ENCODE measurements around the gene F2R. TPM values are rescaled to one million over a fixed set of nuclear protein-coding genes. Genes with fewer than 3 reads are reported as not detected.
"Not testable (repeated sequence)": the region's sequence is repeated elsewhere in the genome, so short reads cannot be mapped to it uniquely, and the experiment has no call there.

The F2R gene
- total and polyA plus RNA-seq, 5 donors, result 4.3 to 22.1 (median 8.0) TPM

GRCh38 chr5:76761118-76761517 is 45.2 kb downstream of the F2R start:
- H3K4me1 ChIP-seq (ENCODE audit: control insufficient read depth, insufficient read depth, low read length); H3K27ac ChIP-seq (ENCODE audit: low read length); DNase-seq; H3K9me3 ChIP-seq (ENCODE audit: control insufficient read depth, low read length); ATAC-seq; H3K4me3 ChIP-seq (ENCODE audit: low read length); intact Hi-C loops (cut with DNase I); H3K27me3 ChIP-seq (ENCODE audit: control insufficient read depth, insufficient read depth): not testable (repeated sequence)
- WGBS, result 80% methylated on average over 9 of the region's 9 CpGs

DNA sequence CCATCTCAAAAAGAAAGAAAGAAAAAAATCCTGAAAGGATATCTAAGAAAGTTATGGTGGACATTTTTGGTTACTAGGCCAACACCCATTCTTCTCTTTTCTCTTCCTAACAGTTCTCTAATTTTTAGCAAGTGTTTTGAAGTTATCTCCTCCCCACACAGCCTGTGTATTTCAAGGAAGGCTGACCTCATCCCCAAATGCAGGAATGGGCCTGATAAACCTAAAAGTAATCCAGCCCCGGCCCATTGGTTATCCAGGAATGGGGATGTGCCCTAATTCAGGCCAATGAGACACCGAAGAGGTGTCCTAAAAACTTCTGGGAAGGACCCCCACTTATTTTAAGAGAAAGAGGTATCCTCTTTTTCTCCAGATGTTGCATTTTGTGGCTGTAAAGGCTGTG is 46.6 kb downstream of the F2R start:
- no peak for DNase-seq
- intact Hi-C loops (cut with DNase I), result no loop called here
- Histone ChIP-seq H3K4me1 (ENCODE audit: control insufficient read depth, insufficient read depth, low read length) (no peaks in the 10 kb centered on the region), H3K27ac (ENCODE audit: low read length) (no peak overlapping the region), H3K27me3 (ENCODE audit: control insufficient read depth, insufficient read depth) (no peaks in the 10 kb centered on the region), H3K4me3 (ENCODE audit: low read length) (no peak overlapping the region), H3K9me3 (ENCODE audit: control insufficient read depth, low read length) (no peaks in the 10 kb centered on the region)
- 81% methylated on average over 2 of the region's 2 CpGs for WGBS
- ATAC-seq, result no peak

- H3K27me3 ChIP-seq (ENCODE audit: control insufficient read depth, insufficient read depth), result no peaks in the 10 kb centered on the region
- H3K4me3 ChIP-seq (ENCODE audit: low read length), result no peak overlapping the region
- no peaks in the 10 kb centered on the region for H3K4me1 ChIP-seq (ENCODE audit: control insufficient read depth, insufficient read depth, low read length)
- intact Hi-C loops (cut with DNase I), result no loop called here
- DNase-seq (no peak), ATAC-seq (no peak)
- H3K27ac ChIP-seq (ENCODE audit: low read length), result no peak overlapping the region
- H3K9me3 ChIP-seq (ENCODE audit: control insufficient read depth, low read length), result no peaks in the 10 kb centered on the region
These were observed 47.2 kb downstream of the F2R start for GRCh38 chr5:76763136-76763535.

GRCh38 chr5:76764374-76764773 is 48.4 kb downstream of the F2R start:
- WGBS, result 75% methylated on average over 3 of the region's 3 CpGs
- intact Hi-C loops (cut with DNase I), result no loop called here
- DNase-seq, result no peak

GRCh38 chr5:76765249-76765648 is 49.3 kb downstream of the F2R start:
- intact Hi-C loops (cut with DNase I), result no loop called here

More at GRCh38 chr5:76764374-76764773, 48.4 kb downstream of the F2R start:
- no peaks in the 10 kb centered on the region for H3K27me3 ChIP-seq (ENCODE audit: control insufficient read depth, insufficient read depth)
- ATAC-seq, result no peak
- no peak overlapping the region for H3K27ac ChIP-seq (ENCODE audit: low read length)
- H3K4me3 ChIP-seq (ENCODE audit: low read length), result no peak overlapping the region
- H3K9me3 ChIP-seq (ENCODE audit: control insufficient read depth, low read length), result no peaks in the 10 kb centered on the region
- no peaks in the 10 kb centered on the region for H3K4me1 ChIP-seq (ENCODE audit: control insufficient read depth, insufficient read depth, low read length)

DNA sequence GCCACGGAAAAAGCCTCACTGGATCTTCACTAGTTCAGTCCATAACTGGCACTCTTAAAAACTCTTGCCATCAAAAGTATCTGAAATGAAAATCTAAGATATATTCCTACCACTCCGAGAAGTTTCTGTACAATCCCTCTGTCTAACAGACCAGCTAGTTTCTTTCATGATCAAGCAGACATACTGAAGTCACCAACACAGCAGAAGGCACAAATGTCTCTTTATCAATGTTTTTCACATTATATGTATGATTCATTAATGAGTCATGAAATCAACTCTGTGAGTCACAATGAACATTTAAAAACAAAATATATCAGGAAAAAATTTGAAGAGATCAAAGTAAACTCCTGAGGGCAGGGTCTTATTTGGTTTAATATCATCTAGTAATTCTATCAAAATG is 50.8 kb downstream of the F2R start:
- WGBS, result 86% methylated on average over 2 of the region's 2 CpGs
- ATAC-seq, result no peak
- intact Hi-C loops (cut with DNase I), result no loop called here
- no peak overlapping the region for H3K27ac ChIP-seq (ENCODE audit: low read length)
- no peak for DNase-seq
- H3K27me3 ChIP-seq (ENCODE audit: control insufficient read depth, insufficient read depth), result no peaks in the 10 kb centered on the region
- no peak overlapping the region for H3K4me3 ChIP-seq (ENCODE audit: low read length)
- no peaks in the 10 kb centered on the region for H3K9me3 ChIP-seq (ENCODE audit: control insufficient read depth, low read length)
- H3K4me1 ChIP-seq (ENCODE audit: control insufficient read depth, insufficient read depth, low read length), result no peaks in the 10 kb centered on the region

More at GRCh38 chr5:76765249-76765648, 49.3 kb downstream of the F2R start:
- Histone ChIP-seq H3K27me3 (ENCODE audit: control insufficient read depth, insufficient read depth) (no peaks in the 10 kb centered on the region), H3K9me3 (ENCODE audit: control insufficient read depth, low read length) (no peaks in the 10 kb centered on the region), H3K4me3 (ENCODE audit: low read length) (no peak overlapping the region), H3K4me1 (ENCODE audit: control insufficient read depth, insufficient read depth, low read length) (no peaks in the 10 kb centered on the region), H3K27ac (ENCODE audit: low read length) (no peak overlapping the region)
- ATAC-seq (no peak), DNase-seq (no peak)
- WGBS, result 55% methylated on average over 3 of the region's 3 CpGs

DNA sequence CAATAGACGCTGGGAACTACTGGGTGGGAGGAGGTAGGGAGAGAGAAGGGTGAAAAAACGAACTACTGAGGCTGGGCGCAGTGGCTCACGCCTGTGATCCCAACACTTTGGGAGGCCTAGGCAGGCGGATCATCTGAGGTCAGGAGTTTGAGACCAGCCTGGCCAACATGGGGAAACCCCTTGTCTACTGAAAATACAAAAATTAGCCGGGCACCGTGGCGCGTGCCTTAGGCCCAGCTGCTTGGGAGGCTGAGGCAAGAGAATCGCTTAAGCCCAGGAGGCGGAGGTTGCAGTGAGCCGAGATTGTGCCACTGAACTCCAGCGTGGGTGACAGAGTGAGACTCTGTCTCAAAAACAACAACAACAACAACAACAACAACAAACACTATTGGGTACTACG is 55.1 kb downstream of the F2R start:
- ATAC-seq; H3K27ac ChIP-seq (ENCODE audit: low read length); H3K9me3 ChIP-seq (ENCODE audit: control insufficient read depth, low read length); H3K4me3 ChIP-seq (ENCODE audit: low read length); H3K27me3 ChIP-seq (ENCODE audit: control insufficient read depth, insufficient read depth); DNase-seq; H3K4me1 ChIP-seq (ENCODE audit: control insufficient read depth, insufficient read depth, low read length): not testable (repeated sequence)
- 95% methylated on average over 14 of the region's 14 CpGs for WGBS
- intact Hi-C loops (cut with DNase I), result loop anchor here in 3 of 4 donors (5.0 to 10.0 kb wide), 2 partner anchors 166 to 169 kb away; no protein-coding TSS in a partner anchor

GRCh38 chr5:76771705-76772405 is 55.9 kb downstream of the F2R start:
- 67% methylated on average over 3 of the region's 3 CpGs for WGBS
- Histone ChIP-seq H3K9me3 (ENCODE audit: control insufficient read depth, low read length) (no peaks in the 10 kb centered on the region), H3K4me1 (ENCODE audit: control insufficient read depth, insufficient read depth, low read length) (no peaks in the 10 kb centered on the region), H3K4me3 (ENCODE audit: low read length) (no peak overlapping the region), H3K27ac (ENCODE audit: low read length) (no peak overlapping the region), H3K27me3 (ENCODE audit: control insufficient read depth, insufficient read depth) (no peaks in the 10 kb centered on the region)
- no peak for ATAC-seq
- intact Hi-C loops (cut with DNase I), result loop anchor here in 3 of 4 donors (5.0 to 10.0 kb wide), 2 partner anchors 167 to 170 kb away; no protein-coding TSS in a partner anchor
- DNase-seq, result no peak

- ATAC-seq, result no peak
- intact Hi-C loops (cut with DNase I), result loop anchor here in 2 of 4 donors (5.0 to 10.0 kb wide), 2 partner anchors 171 to 174 kb away; no protein-coding TSS in a partner anchor
- WGBS, result 90% methylated on average over 5 of the region's 5 CpGs
These were observed 60.0 kb downstream of the F2R start for GRCh38 chr5:76775921-76776320.

DNA sequence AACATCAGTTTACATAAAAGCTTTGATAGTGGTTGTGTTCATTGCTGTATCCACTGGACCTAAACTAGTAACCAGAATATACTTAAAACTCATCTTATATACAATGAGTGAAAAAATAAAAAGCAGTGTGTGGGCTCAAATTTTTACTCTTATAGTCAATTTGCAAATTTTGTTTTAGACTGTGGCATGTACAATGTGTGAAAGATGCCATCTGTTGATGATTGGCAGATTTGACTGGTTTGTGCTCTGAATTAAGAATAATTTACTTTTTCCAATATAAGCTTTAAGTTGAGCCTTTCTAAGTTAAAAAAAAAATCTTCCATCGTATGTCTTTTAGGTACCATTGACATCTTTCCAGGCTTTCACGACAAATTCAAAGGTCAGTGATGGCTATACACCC is 60.5 kb downstream of the F2R start:
- no peaks in the 10 kb centered on the region for H3K4me1 ChIP-seq (ENCODE audit: control insufficient read depth, insufficient read depth, low read length)
- no peaks in the 10 kb centered on the region for H3K27me3 ChIP-seq (ENCODE audit: control insufficient read depth, insufficient read depth)
- H3K27ac ChIP-seq (ENCODE audit: low read length), result no peak overlapping the region
- intact Hi-C loops (cut with DNase I), result loop anchor here in 2 of 4 donors (5.0 to 10.0 kb wide), 2 partner anchors 172 to 174 kb away; no protein-coding TSS in a partner anchor
- no peak overlapping the region for H3K4me3 ChIP-seq (ENCODE audit: low read length)
- 89% methylated on average over 2 of the region's 2 CpGs for WGBS
- DNase-seq (no peak), ATAC-seq (no peak)
- H3K9me3 ChIP-seq (ENCODE audit: control insufficient read depth, low read length), result no peaks in the 10 kb centered on the region

More at GRCh38 chr5:76775921-76776320, 60.0 kb downstream of the F2R start:
- DNase-seq, result no peak
- Histone ChIP-seq H3K27ac (ENCODE audit: low read length) (no peak overlapping the region), H3K4me3 (ENCODE audit: low read length) (no peak overlapping the region), H3K9me3 (ENCODE audit: control insufficient read depth, low read length) (no peaks in the 10 kb centered on the region), H3K4me1 (ENCODE audit: control insufficient read depth, insufficient read depth, low read length) (no peaks in the 10 kb centered on the region), H3K27me3 (ENCODE audit: control insufficient read depth, insufficient read depth) (no peaks in the 10 kb centered on the region)

- H3K4me3 ChIP-seq (ENCODE audit: low read length); intact Hi-C loops (cut with DNase I); H3K4me1 ChIP-seq (ENCODE audit: control insufficient read depth, insufficient read depth, low read length); ATAC-seq; H3K9me3 ChIP-seq (ENCODE audit: control insufficient read depth, low read length); H3K27ac ChIP-seq (ENCODE audit: low read length); DNase-seq; H3K27me3 ChIP-seq (ENCODE audit: control insufficient read depth, insufficient read depth): not testable (repeated sequence)
- 94% methylated on average over 4 of the region's 4 CpGs for WGBS
These were observed 64.7 kb downstream of the F2R start for GRCh38 chr5:76780616-76781015.
